Left lobe of liver (tissue), 2 donors: Measurements from ENCODE around the gene GRK3. TPM values are rescaled to one million over a fixed set of nuclear protein-coding genes. Genes with fewer than 3 reads are reported as not detected.
"Not testable (repeated sequence)": the region's sequence is repeated elsewhere in the genome, so short reads cannot be mapped to it uniquely, and the experiment has no call there.

Experiments
- ATAC-seq: fragments of 200-7000 bp; cut with Tn5 transposase; one replicate; pipeline ENCODE4 v1.9.1; 2020; ENCODE audit warnings: mild to moderate bottlenecking, moderate library complexity
- DNase-seq: peaks from one replicate; pipeline ENCODE4 v3.0.0-alpha.2; 2020; ENCODE audit warnings: low spot score
- total RNA-seq: library from RNA; stranded (reverse); gene quantifications from one replicate; pipeline ENCODE4 v1.2.1, GENCODE V29; 2021
- donor health status: DM: no; HTN: no; CAD: no; lungs with moderate emphysema.
- donor health status: DM: no; HTN: yes; CAD: no.

Gene GRK3
- total RNA-seq, 1 donor from 2014 or later, result 1.3 TPM

GRCh38 chr22:25623310-25623734 is 58.8 kb downstream of the GRK3 start:
- no peak for DNase-seq

GRCh38 chr22:25623851-25624250 is 59.4 kb downstream of the GRK3 start:
- no peak for ATAC-seq
- no peak for DNase-seq

More at GRCh38 chr22:25623310-25623734, 58.8 kb downstream of the GRK3 start:
- ATAC-seq, result no peak

- no peak for DNase-seq
- no peak for ATAC-seq
Measured at GRCh38 chr22:25624476-25624875, 60.0 kb downstream of the GRK3 start.

GRCh38 chr22:25625747-25626623 is 61.5 kb downstream of the GRK3 start:
- not testable (repeated sequence) for DNase-seq, ATAC-seq

- ATAC-seq (no peak), DNase-seq (no peak)
Measured at GRCh38 chr22:25626624-25626990, 62.1 kb downstream of the GRK3 start.

GRCh38 chr22:25627271-25627852 is 62.9 kb downstream of the GRK3 start:
- DNase-seq, result no peak
- ATAC-seq, result no peak

GRCh38 chr22:25628494-25628893 is 64.0 kb downstream of the GRK3 start:
- ATAC-seq, result no peak

GRCh38 chr22:25629613-25630012 is 65.1 kb downstream of the GRK3 start:
- DNase-seq, result no peak
- ATAC-seq, result no peak

More at GRCh38 chr22:25628494-25628893, 64.0 kb downstream of the GRK3 start:
- no peak for DNase-seq

GRCh38 chr22:25630447-25630846 is 66.0 kb downstream of the GRK3 start:
- DNase-seq (no peak), ATAC-seq (no peak)

- DNase-seq, result no peak
- ATAC-seq, result no peak
Measured at GRCh38 chr22:25636323-25636722, 71.8 kb downstream of the GRK3 start.

- no peak for ATAC-seq
- no peak for DNase-seq
Measured at GRCh38 chr22:25637032-25637431, 72.6 kb downstream of the GRK3 start.

GRCh38 chr22:25637672-25638071 is 73.2 kb downstream of the GRK3 start:
- DNase-seq (no peak), ATAC-seq (no peak)

- DNase-seq (no peak), ATAC-seq (no peak)
Measured at GRCh38 chr22:25638638-25639037, 74.2 kb downstream of the GRK3 start.

- no peak for ATAC-seq
- no peak for DNase-seq
Measured at GRCh38 chr22:25641650-25642049, 77.2 kb downstream of the GRK3 start.

GRCh38 chr22:25643232-25644000 is 78.9 kb downstream of the GRK3 start:
- DNase-seq (no peak), ATAC-seq (no peak)

GRCh38 chr22:25644122-25644521 is 79.6 kb downstream of the GRK3 start:
- DNase-seq, result no peak
- ATAC-seq, result no peak

- DNase-seq, result no peak
- ATAC-seq, result no peak
Measured at GRCh38 chr22:25645266-25645665, 80.8 kb downstream of the GRK3 start.

GRCh38 chr22:25645964-25646363 is 81.5 kb downstream of the GRK3 start:
- no peak for ATAC-seq
- no peak for DNase-seq

- DNase-seq (no peak), ATAC-seq (no peak)
Measured at GRCh38 chr22:25650833-25651232, 86.4 kb downstream of the GRK3 start.

- no peak for ATAC-seq
- DNase-seq, result no peak
Measured at GRCh38 chr22:25651332-25652085, 87.0 kb downstream of the GRK3 start.

GRCh38 chr22:25654676-25655075 is 90.2 kb downstream of the GRK3 start:
- DNase-seq (no peak), ATAC-seq (no peak)
